ENCODE results near the gene TMSB15C.

- no peak for TF ChIP-seq POLR2A (IDR thresholded peaks at IDR 0.05)
- no peak for TF ChIP-seq CTCF (IDR thresholded peaks at IDR 0.05)
Observed at GRCh38 chrX:104085477-104085876, 9.4 kb upstream of the TMSB15C start.

Measured in adrenal gland (tissue), 5 donors.